Tibial artery (tissue), 4 donors: ENCODE results near the gene FBXO15.

Experiments used
- DNase-seq, 2 donors: peaks; one replicate each; pipeline ENCODE4 v3.0.0-alpha.2; 2019
- H3K27ac ChIP-seq, 2 donors: fragments of 200-600 bp; sonication (generic) in 1 of 2; 1 replicate in 1 of 2; 2 replicates in 1 of 2; pipeline ENCODE4 v1.5.1; 2018 to 2019; ENCODE audit warnings: mild to moderate bottlenecking in 1 of 2
- H3K27me3 ChIP-seq, 2 donors: fragments of 200-600 bp; sonication (generic) in 1 of 2; one replicate each; pipeline versions ENCODE4 v1.5.1 to v1.6.0; 2016 to 2019
- H3K36me3 ChIP-seq, 3 donors: fragments of 200-600 bp; sonication (generic) in 2 of 3; one replicate each; pipeline ENCODE4 v1.5.1; 2016 to 2019; ENCODE audit warnings: mild to moderate bottlenecking in 2 of 3
- H3K4me1 ChIP-seq, 4 donors: fragments of 200-600 bp; sonication (generic) in 2 of 4; 1 replicate in 3 of 4; 2 replicates in 1 of 4; pipeline ENCODE4 v1.5.1; 2016 to 2019
- H3K4me3 ChIP-seq, 2 donors: fragments of 200-600 bp; sonication (generic) in 1 of 2; 1 replicate in 1 of 2; 2 replicates in 1 of 2; pipeline ENCODE4 v1.5.1; 2018 to 2019; ENCODE audit warnings: mild to moderate bottlenecking in 2 of 2
- H3K9me3 ChIP-seq, 3 donors: fragments of 200-600 bp; sonication (generic) in 1 of 3; one replicate each; pipeline ENCODE4 v1.5.1; 2016 to 2019
- intact Hi-C: fragments of 100-400 bp; cut with DNase I; formaldehyde crosslinking; loops from one replicate; pipeline ENCODE4 v1.15.0; 2023; ENCODE audit warnings: low total_unique reads
- TF ChIP-seq, protein P1 (sequence below), 2 experiments: fragments of 200-600 bp in 1 of 2; fragments of 450-650 bp in 1 of 2; IDR thresholded peaks; one replicate each; pipeline ENCODE4 v1.5.1; 2017 to 2019; ENCODE audit warnings: antibody characterized with exemption in 2 of 2, mild to moderate bottlenecking in 1 of 2, moderate library complexity in 1 of 2

The FBXO15 gene

GRCh38 chr18:74139411-74139810, 8.2 kb downstream of the FBXO15 start:
- DNase-seq: no peak
- no peaks in the 10 kb centered on the region for H3K4me1 ChIP-seq
- TF ChIP-seq, protein P1, sequence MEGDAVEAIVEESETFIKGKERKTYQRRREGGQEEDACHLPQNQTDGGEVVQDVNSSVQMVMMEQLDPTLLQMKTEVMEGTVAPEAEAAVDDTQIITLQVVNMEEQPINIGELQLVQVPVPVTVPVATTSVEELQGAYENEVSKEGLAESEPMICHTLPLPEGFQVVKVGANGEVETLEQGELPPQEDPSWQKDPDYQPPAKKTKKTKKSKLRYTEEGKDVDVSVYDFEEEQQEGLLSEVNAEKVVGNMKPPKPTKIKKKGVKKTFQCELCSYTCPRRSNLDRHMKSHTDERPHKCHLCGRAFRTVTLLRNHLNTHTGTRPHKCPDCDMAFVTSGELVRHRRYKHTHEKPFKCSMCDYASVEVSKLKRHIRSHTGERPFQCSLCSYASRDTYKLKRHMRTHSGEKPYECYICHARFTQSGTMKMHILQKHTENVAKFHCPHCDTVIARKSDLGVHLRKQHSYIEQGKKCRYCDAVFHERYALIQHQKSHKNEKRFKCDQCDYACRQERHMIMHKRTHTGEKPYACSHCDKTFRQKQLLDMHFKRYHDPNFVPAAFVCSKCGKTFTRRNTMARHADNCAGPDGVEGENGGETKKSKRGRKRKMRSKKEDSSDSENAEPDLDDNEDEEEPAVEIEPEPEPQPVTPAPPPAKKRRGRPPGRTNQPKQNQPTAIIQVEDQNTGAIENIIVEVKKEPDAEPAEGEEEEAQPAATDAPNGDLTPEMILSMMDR (IDR thresholded peaks at IDR 0.05): no peak
- no peak overlapping the region for H3K27ac ChIP-seq
- H3K27me3 ChIP-seq: peaks cover 0 to 9% of the 10 kb centered on the region in 2 donors
- H3K36me3 ChIP-seq: no peaks in the 10 kb centered on the region
- no peaks in the 10 kb centered on the region for H3K9me3 ChIP-seq
- intact Hi-C loops: no loop called here
- H3K4me3 ChIP-seq: no peak overlapping the region

DNA sequence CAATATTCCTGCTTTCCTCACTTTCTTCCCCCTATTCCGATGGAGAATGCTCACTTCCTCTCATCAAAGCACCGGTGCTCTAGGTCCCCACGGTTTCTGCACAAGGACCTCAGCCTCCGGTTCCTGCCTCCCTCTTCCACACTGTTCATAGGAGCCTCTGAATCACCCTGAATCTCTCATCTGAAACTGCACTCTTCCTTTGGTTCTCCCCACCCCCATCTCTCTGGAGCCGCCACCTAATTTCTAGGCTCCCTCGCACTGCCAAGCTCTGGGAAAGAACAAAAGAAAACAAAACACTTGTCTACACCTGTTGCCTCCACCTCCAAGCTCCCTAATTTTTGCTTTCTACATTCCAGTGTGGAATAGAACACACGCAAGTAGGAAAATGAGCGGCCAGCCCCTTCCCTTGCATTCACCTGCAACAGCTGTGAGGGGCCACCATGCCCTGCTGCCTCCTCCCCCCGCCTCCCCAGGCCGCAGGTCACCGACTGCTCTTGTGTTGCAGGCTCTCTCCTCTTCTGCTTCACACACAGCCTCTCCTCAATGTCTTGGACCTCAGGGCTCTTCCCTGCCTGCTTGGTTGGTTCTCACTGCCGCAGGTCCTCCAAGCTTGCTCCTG, 9.6 kb downstream of the FBXO15 start:
- Histone ChIP-seq H3K4me3 (no peak overlapping the region), H3K36me3 (no peaks in the 10 kb centered on the region), H3K4me1 (no peaks in the 10 kb centered on the region), H3K27ac (no peak overlapping the region), H3K27me3 (peaks cover 0 to 9% of the 10 kb centered on the region in 2 donors), H3K9me3 (no peaks in the 10 kb centered on the region)
- intact Hi-C loops: no loop called here
- TF ChIP-seq, protein P1 (IDR thresholded peaks at IDR 0.05): no peak
- DNase-seq: no peak

GRCh38 chr18:74132201-74132600, 15.4 kb downstream of the FBXO15 start:
- no peaks in the 10 kb centered on the region for H3K4me1 ChIP-seq
- peaks cover 0 to 7% of the 10 kb centered on the region in 2 donors for H3K27me3 ChIP-seq

GRCh38 chr18:74131124-74131523, 16.5 kb downstream of the FBXO15 start:
- intact Hi-C loops: no loop called here
- H3K27ac ChIP-seq: no peak overlapping the region
- no peaks in the 10 kb centered on the region for H3K36me3 ChIP-seq
- DNase-seq: no peak
- no peaks in the 10 kb centered on the region for H3K27me3 ChIP-seq
- H3K4me3 ChIP-seq: no peak overlapping the region
- TF ChIP-seq, protein P1 (IDR thresholded peaks at IDR 0.05): no peak
- H3K4me1 ChIP-seq: no peaks in the 10 kb centered on the region
- H3K9me3 ChIP-seq: no peaks in the 10 kb centered on the region

More at GRCh38 chr18:74132201-74132600, 15.4 kb downstream of the FBXO15 start:
- Histone ChIP-seq H3K27ac (no peak overlapping the region), H3K9me3 (no peaks in the 10 kb centered on the region), H3K36me3 (no peaks in the 10 kb centered on the region), H3K4me3 (no peak overlapping the region)
- no peak for DNase-seq
- TF ChIP-seq, protein P1 (IDR thresholded peaks at IDR 0.05): no peak
- intact Hi-C loops: no loop called here

DNA sequence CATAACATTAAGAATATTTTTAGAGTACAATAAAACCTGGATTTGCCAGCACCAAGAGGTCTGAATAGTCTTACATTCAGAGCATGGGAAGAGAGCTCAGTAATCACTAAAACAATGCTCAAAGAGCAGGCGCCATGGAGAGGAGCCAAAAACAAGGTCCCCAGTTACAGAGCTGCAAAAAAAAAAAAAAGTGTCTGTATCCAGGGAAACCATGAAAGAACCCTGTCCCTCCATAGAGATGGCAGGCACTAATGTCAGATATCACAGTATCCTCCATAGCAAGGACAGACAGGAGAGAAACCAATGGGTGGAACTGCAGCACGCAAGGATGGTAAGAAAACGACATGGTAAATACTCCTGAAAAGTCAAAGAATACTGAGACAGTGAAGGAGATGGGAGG, 19.5 kb downstream of the FBXO15 start:
- TF ChIP-seq, protein P1 (IDR thresholded peaks at IDR 0.05): no peak
- intact Hi-C loops: no loop called here
- Histone ChIP-seq H3K36me3 (no peaks in the 10 kb centered on the region), H3K9me3 (no peaks in the 10 kb centered on the region), H3K27ac (no peak overlapping the region), H3K4me3 (no peak overlapping the region), H3K27me3 (no peaks in the 10 kb centered on the region), H3K4me1 (no peaks in the 10 kb centered on the region)
- no peak for DNase-seq
